Glutamatergic neuron (in vitro differentiated cells): Measurements from ENCODE around the gene ADAMTSL1. TPM values are rescaled to one million over a fixed set of nuclear protein-coding genes. Genes with fewer than 3 reads are reported as not detected.

ENCODE experiments used
- DNase-seq: peaks from one replicate; pipeline ENCODE4 v3.0.0; 2022
- H3K27ac Mint-ChIP-seq: one replicate; pipeline ENCODE4 v1.8.0; 2020; ENCODE audit warnings: mild to moderate bottlenecking, mixed read lengths, inconsistent platforms; ENCODE audit not compliant: unreplicated experiment
- H3K27me3 Mint-ChIP-seq: one replicate; pipeline ENCODE4 v1.8.0; 2020; ENCODE audit warnings: mild to moderate bottlenecking, moderate library complexity, mixed read lengths, inconsistent platforms; ENCODE audit not compliant: unreplicated experiment
- H3K36me3 Mint-ChIP-seq: one replicate; pipeline ENCODE4 v1.8.0; 2020; ENCODE audit warnings: mild to moderate bottlenecking, mixed read lengths, inconsistent platforms; ENCODE audit not compliant: unreplicated experiment
- H3K4me1 Mint-ChIP-seq: one replicate; pipeline ENCODE4 v1.8.0; 2020; ENCODE audit warnings: mild to moderate bottlenecking, low read depth, mixed read lengths, inconsistent platforms; ENCODE audit not compliant: unreplicated experiment
- H3K4me3 Mint-ChIP-seq: one replicate; pipeline ENCODE4 v1.8.0; 2020; ENCODE audit warnings: mild to moderate bottlenecking, mixed read lengths, inconsistent platforms; ENCODE audit not compliant: unreplicated experiment
- H3K9me3 Mint-ChIP-seq: one replicate; pipeline ENCODE4 v1.8.0; 2020; ENCODE audit warnings: mild to moderate bottlenecking, moderate library complexity, mixed read lengths, inconsistent platforms; ENCODE audit not compliant: unreplicated experiment
- CTCF ChIP-seq: fragments of 200-600 bp; sonication (generic); IDR thresholded peaks from one replicate; pipeline ENCODE4 v1.5.0; 2021; ENCODE audit not compliant: partially characterized antibody, unreplicated experiment
- total RNA-seq: library from RNA; stranded (reverse); fragmentation: NEBNext Ultra II Directional; extraction: Animal tissue kit (Norgen Biotek cat#: 25700); gene quantifications from one replicate; pipeline ENCODE4 v1.2.1, GENCODE V29; 2021; ENCODE audit not compliant: unreplicated experiment

The ADAMTSL1 gene
- total RNA-seq, 1 donor from 2014 or later: 0.91 TPM

DNA sequence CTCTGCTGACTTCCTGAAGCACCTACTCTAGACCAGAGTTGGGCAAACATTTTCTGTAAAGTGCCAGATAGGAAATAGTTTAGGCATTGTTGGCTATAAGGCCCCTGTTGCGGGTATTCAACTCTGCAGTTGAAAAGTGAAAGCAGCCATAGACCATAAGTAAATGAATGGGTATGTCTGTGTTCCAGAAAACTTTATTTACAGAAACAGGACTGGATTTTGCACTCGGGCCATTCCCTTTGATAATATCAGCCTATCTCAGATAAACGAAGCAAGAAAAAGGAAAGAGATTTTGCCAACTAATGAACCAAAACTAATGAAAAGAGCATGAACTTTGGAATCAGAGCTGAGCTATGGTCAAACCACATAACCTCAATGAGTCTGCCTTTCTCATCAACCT lies 374.7 kb downstream of the ADAMTSL1 start:
- Mint-ChIP-seq H3K36me3 (peaks cover 4% of the 10 kb centered on the region), H3K27ac (no peak overlapping the region), H3K4me3 (no peak overlapping the region), H3K9me3 (no peaks in the 10 kb centered on the region), H3K27me3 (peaks cover 5% of the 10 kb centered on the region), H3K4me1 (no peaks in the 10 kb centered on the region)
- DNase-seq: no peak
- no peak for TF ChIP-seq CTCF

- H3K4me3 Mint-ChIP-seq: no peak overlapping the region
- TF ChIP-seq CTCF: no peak
- peaks cover 5% of the 10 kb centered on the region for H3K27me3 Mint-ChIP-seq
- H3K4me1 Mint-ChIP-seq: no peaks in the 10 kb centered on the region
- DNase-seq: no peak
- H3K27ac Mint-ChIP-seq: no peak overlapping the region
- no peaks in the 10 kb centered on the region for H3K9me3 Mint-ChIP-seq
- H3K36me3 Mint-ChIP-seq: peaks cover 4% of the 10 kb centered on the region
Measured at GRCh38 chr9:18849270-18849669, 375.3 kb downstream of the ADAMTSL1 start.

DNA sequence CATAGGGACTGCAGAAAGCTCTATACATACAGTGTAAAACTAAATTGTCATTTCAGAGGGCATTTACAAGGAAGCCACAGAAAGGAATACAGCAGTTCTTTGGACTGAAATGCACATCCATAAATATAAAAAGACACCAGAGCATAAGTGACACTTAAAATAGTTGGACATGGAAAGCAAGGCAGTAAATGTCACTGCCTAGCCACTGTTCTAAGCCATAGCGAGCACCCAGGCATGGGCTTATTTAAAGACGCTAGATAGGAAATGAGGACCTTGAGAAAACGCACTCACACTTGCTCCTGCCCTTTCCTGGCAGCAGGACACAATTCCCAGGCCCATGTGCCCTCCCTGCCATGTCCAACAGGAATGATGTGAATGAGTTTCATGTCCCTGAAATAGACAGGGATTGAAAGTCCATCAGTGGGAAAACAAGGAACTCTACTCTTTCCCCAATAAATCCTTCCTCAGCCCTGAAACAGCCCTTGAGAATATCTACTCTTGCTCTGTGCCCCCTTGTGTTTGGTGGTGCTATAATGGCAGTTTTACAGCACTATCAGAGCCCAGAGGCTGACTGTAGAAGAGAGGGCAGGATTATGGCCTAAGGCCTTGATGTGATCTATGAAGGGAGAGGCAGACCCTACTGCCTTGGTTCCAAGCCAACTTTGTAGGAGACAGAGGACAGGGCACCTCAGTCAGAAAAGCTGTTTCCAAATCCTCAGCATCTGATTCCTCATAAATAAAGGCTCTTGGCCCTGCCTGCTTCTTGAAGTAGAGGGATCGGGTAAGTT lies 376.1 kb downstream of the ADAMTSL1 start:
- Mint-ChIP-seq H3K27ac (no peak overlapping the region), H3K27me3 (peaks cover 3% of the 10 kb centered on the region), H3K36me3 (peaks cover under 1% of the 10 kb centered on the region), H3K4me3 (no peak overlapping the region), H3K9me3 (no peaks in the 10 kb centered on the region), H3K4me1 (no peaks in the 10 kb centered on the region)
- DNase-seq: no peak
- no peak for TF ChIP-seq CTCF

GRCh38 chr9:18851069-18851795 lies 377.3 kb downstream of the ADAMTSL1 start:
- Mint-ChIP-seq H3K36me3 (no peaks in the 10 kb centered on the region), H3K27ac (no peak overlapping the region), H3K4me3 (no peak overlapping the region), H3K9me3 (no peaks in the 10 kb centered on the region), H3K27me3 (peaks cover 3% of the 10 kb centered on the region), H3K4me1 (no peaks in the 10 kb centered on the region)
- no peak for TF ChIP-seq CTCF
- no peak for DNase-seq

DNA sequence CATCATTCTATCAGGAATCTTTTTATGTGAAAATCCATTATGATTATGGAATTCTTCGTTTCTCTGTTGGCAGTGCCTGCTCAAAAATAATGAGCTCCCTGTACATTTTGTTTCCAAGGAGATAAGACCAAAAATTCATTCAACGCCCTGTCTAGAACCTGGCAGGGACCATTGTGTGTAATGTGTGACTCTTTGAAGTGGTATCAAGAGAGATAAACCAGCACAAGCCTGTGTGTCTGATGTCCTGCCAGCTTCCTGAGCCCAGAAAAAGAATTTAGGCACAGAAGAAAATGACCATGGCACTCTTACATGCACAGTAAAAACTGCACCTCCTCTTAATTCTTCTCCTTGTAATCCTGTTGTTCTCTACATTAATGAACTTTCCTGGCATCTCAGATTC lies 381.7 kb downstream of the ADAMTSL1 start:
- Mint-ChIP-seq H3K4me3 (no peak overlapping the region), H3K9me3 (no peaks in the 10 kb centered on the region), H3K4me1 (no peaks in the 10 kb centered on the region), H3K27me3 (peaks cover 3% of the 10 kb centered on the region), H3K27ac (no peak overlapping the region), H3K36me3 (no peaks in the 10 kb centered on the region)
- no peak for TF ChIP-seq CTCF
- no peak for DNase-seq
